GM12878 (cell line): ENCODE measurements around the gene TUBGCP3. TPM values are rescaled to one million over a fixed set of nuclear protein-coding genes. Genes with fewer than 3 reads are reported as not detected.

ENCODE experiments used
- BCLAF1 ChIP-seq: fragments of 450-650 bp; IDR thresholded peaks from 2 replicates; pipeline ENCODE4 v1.6.1; 2017; ENCODE audit warnings: antibody characterized with exemption, mild to moderate bottlenecking, moderate library complexity
- BMI1 ChIP-seq: fragments of 450-650 bp; IDR thresholded peaks from 2 replicates; pipeline ENCODE4 v1.6.1; 2016; ENCODE audit warnings: mild to moderate bottlenecking, moderate library complexity, borderline replicate concordance
- BRCA1 ChIP-seq: IDR thresholded peaks from 2 replicates; pipeline ENCODE4 v1.6.1; 2011; ENCODE audit warnings: low read depth, low read length, improper control_type of control experiment
- IRF5 ChIP-seq: fragments of 450-650 bp; IDR thresholded peaks from 2 replicates; pipeline ENCODE4 v1.6.1; 2017; ENCODE audit warnings: borderline replicate concordance
- KDM1A ChIP-seq: fragments of 200-600 bp; sonication (generic); IDR thresholded peaks from 2 replicates; pipeline ENCODE4 v1.6.1; 2016; ENCODE audit warnings: borderline replicate concordance
- KLF5 ChIP-seq: fragments of 450-650 bp; IDR thresholded peaks from 2 replicates; pipeline ENCODE4 v1.6.1; 2014; ENCODE audit warnings: mild to moderate bottlenecking; ENCODE audit not compliant: partially characterized antibody
- MLLT1 ChIP-seq: fragments of 450-650 bp; IDR thresholded peaks from 2 replicates; pipeline ENCODE4 v1.6.1; 2016; ENCODE audit warnings: mild to moderate bottlenecking
- MXI1 ChIP-seq: fragments of 150-350 bp; IDR thresholded peaks from 2 replicates; pipeline ENCODE4 v1.6.1; 2011; ENCODE audit warnings: low read depth, mild to moderate bottlenecking, inconsistent platforms, low read length, improper control_type of control experiment
- NR2C1 ChIP-seq: fragments of 450-650 bp; IDR thresholded peaks from 2 replicates; pipeline ENCODE4 v1.6.1; 2017; ENCODE audit warnings: antibody characterized with exemption, mild to moderate bottlenecking, moderate library complexity
- POLR2A ChIP-seq: IDR thresholded peaks from 2 replicates; pipeline ENCODE4 v1.6.1; 2011; ENCODE audit warnings: low read depth, mild to moderate bottlenecking, low read length
- SMAD5 ChIP-seq: IDR thresholded peaks from 2 replicates; pipeline ENCODE4 v1.6.1; 2016; ENCODE audit warnings: antibody characterized with exemption, low read depth
- polyA plus RNA-seq, 11 experiments: library from polyadenylated mRNA; depleted of rRNA in 4 of 11; unstranded in 6 of 11; stranded (reverse) in 5 of 11; fragments of >200 nt; fragmentation: Nextera tagmentation in 4 of 11; fragmentation: Illumina TruSeq in 1 of 11; extraction: Ambion mirVana in 4 of 11; extraction: Trizol in 1 of 11; gene quantifications; 1 replicate in 1 of 11; 2 replicates in 10 of 11; pipeline versions ENCODE4 v1.2.1 to v1.2.3, GENCODE V29; 2011 to 2016; ENCODE audit warnings: inconsistent platforms in 2 of 11, missing spikeins in 2 of 11, low read depth in 1 of 11
- total RNA-seq, 4 experiments: library from RNA; depleted of rRNA in 3 of 4; stranded (reverse); fragments of >200 nt in 3 of 4; fragmentation: Illumina TruSeq in 1 of 4; extraction: Trizol in 1 of 4; gene quantifications; 2 replicates each; pipeline versions ENCODE4 v1.2.1 to v1.2.3, GENCODE V29; 2013 to 2021
- TF ChIP-seq, protein P1 (sequence below): fragments of 450-650 bp; IDR thresholded peaks from 2 replicates; pipeline ENCODE4 v1.6.1; 2018; ENCODE audit warnings: mild to moderate bottlenecking, low read depth, moderate library complexity; ENCODE audit not compliant: partially characterized antibody

Gene TUBGCP3
- total and polyA plus RNA-seq, 10 of the 15 experiments (the other 5 are each of a cell fraction or from before 2014, with no cell fraction given), result 4.0 to 34.0 (median 22.6) TPM

GRCh38 chr13:112454648-112455334 is 133.2 kb downstream of the TUBGCP3 start (continued):
- TF ChIP-seq, protein P1, sequence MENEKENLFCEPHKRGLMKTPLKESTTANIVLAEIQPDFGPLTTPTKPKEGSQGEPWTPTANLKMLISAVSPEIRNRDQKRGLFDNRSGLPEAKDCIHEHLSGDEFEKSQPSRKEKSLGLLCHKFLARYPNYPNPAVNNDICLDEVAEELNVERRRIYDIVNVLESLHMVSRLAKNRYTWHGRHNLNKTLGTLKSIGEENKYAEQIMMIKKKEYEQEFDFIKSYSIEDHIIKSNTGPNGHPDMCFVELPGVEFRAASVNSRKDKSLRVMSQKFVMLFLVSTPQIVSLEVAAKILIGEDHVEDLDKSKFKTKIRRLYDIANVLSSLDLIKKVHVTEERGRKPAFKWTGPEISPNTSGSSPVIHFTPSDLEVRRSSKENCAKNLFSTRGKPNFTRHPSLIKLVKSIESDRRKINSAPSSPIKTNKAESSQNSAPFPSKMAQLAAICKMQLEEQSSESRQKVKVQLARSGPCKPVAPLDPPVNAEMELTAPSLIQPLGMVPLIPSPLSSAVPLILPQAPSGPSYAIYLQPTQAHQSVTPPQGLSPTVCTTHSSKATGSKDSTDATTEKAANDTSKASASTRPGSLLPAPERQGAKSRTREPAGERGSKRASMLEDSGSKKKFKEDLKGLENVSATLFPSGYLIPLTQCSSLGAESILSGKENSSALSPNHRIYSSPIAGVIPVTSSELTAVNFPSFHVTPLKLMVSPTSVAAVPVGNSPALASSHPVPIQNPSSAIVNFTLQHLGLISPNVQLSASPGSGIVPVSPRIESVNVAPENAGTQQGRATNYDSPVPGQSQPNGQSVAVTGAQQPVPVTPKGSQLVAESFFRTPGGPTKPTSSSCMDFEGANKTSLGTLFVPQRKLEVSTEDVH, result no peak
- TF ChIP-seq MXI1 (no peak), MLLT1 (no peak), POLR2A (no peak), BCLAF1 (no peak), IRF5 (no peak), KDM1A (no peak), NR2C1 (no peak), BRCA1 (no peak), BMI1 (no peak), SMAD5 (no peak), KLF5 (no peak)
